Keratinocyte (primary cell): ENCODE data around the gene PAQR5.

Experiments
- EZH2 ChIP-seq: IDR thresholded peaks from one replicate; pipeline ENCODE4 v1.6.1; 2012; ENCODE audit warnings: inconsistent platforms, mild to moderate bottlenecking, low read length, moderate library complexity
- TF ChIP-seq, protein P1 (sequence below), 3 experiments: IDR thresholded peaks in 1 of 3; conservative IDR thresholded peaks in 1 of 3; optimal IDR thresholded peaks in 1 of 3; 2 replicates in 2 of 3; 3 replicates in 1 of 3; pipeline versions ENCODE3 to v1.5.1; 2011; ENCODE audit warnings: low read length in 3 of 3, mild to moderate bottlenecking in 3 of 3, moderate library complexity in 2 of 3, control low read depth in 1 of 3, inconsistent platforms in 1 of 3; ENCODE audit not compliant: insufficient read depth in 2 of 3; ENCODE audit errors: extremely low read depth in 1 of 3

GRCh38 chr15:69422336-69422895, 123.7 kb downstream of the PAQR5 start:
- TF ChIP-seq EZH2, result no peak
- TF ChIP-seq, protein P1, sequence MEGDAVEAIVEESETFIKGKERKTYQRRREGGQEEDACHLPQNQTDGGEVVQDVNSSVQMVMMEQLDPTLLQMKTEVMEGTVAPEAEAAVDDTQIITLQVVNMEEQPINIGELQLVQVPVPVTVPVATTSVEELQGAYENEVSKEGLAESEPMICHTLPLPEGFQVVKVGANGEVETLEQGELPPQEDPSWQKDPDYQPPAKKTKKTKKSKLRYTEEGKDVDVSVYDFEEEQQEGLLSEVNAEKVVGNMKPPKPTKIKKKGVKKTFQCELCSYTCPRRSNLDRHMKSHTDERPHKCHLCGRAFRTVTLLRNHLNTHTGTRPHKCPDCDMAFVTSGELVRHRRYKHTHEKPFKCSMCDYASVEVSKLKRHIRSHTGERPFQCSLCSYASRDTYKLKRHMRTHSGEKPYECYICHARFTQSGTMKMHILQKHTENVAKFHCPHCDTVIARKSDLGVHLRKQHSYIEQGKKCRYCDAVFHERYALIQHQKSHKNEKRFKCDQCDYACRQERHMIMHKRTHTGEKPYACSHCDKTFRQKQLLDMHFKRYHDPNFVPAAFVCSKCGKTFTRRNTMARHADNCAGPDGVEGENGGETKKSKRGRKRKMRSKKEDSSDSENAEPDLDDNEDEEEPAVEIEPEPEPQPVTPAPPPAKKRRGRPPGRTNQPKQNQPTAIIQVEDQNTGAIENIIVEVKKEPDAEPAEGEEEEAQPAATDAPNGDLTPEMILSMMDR (optimal IDR thresholded peaks at IDR 0.05 in 1 of 3, IDR thresholded peaks at IDR 0.05 in 1 of 3, conservative IDR thresholded peaks at IDR 0.05 in 1 of 3; ENCODE audit: extremely low read depth in 1 of 3, insufficient read depth in 2 of 3, low read length in 3 of 3), result no peak
